HCT116 (cell line): ENCODE data around the gene FAM53B. TPM values are rescaled to one million over a fixed set of nuclear protein-coding genes. Genes with fewer than 3 reads are reported as not detected.

ENCODE experiments used
- ATAC-seq: fragments of 200-7000 bp; cut with Tn5 transposase; 2 replicates; pipeline ENCODE4 v1.9.1; 2020; ENCODE audit warnings: mild to moderate bottlenecking, moderate library complexity
- BruUV-seq: library from RNA; stranded (reverse); fragments of 400-500 nt; replicated peaks from 2 replicates; lab custom pipeline; 2021; lab: Mats Ljungman, UMichigan
- CTCF ChIA-PET: fragments of 300-600 bp; sonication (Branson Sonifier 250); formaldehyde crosslinking; loops from one replicate; lab custom pipeline; 2021; ENCODE audit warnings: antibody characterized with exemption; lab: Charles Lee
- POLR2A ChIA-PET: fragments of 300-600, 350-600 bp; sonication (Branson Sonifier 250); formaldehyde crosslinking; loops from one replicate; lab custom pipeline; 2021; ENCODE audit warnings: antibody characterized with exemption; lab: Charles Lee
- RAD21 ChIA-PET, 2 experiments: fragments of 300-600 bp; sonication (Branson Sonifier 250); formaldehyde crosslinking; loops; one replicate each; lab custom pipeline; 2023; ENCODE audit warnings: low total read pairs in 2 of 2; ENCODE audit not compliant: uncharacterized antibody in 2 of 2, unreplicated experiment in 2 of 2, low non-redundant PET in 1 of 2; lab: Charles Lee
- DNase-seq: peaks from one replicate; pipeline ENCODE4 v3.0.0-alpha.2; 2010; ENCODE audit warnings: low read depth, low spot score
- H2AFZ ChIP-seq: fragments of 200-600 bp; shearing (Covaris generic), sonication (generic); 2 replicates; pipeline ENCODE4 v1.6.1; 2017; ENCODE audit warnings: low read depth, mixed run types, mixed read lengths, antibody characterized with exemption, low read length; ENCODE audit not compliant: poor library complexity, severe bottlenecking
- H3K27ac ChIP-seq: 2 replicates; pipeline ENCODE4 v1.5.1; 2012; ENCODE audit warnings: low read depth, low read length
- H3K27me3 ChIP-seq: fragments of 200-600 bp; sonication (generic); 2 replicates; pipeline ENCODE4 v1.6.1; 2016; ENCODE audit warnings: mixed run types, low read length, mixed read lengths; ENCODE audit not compliant: insufficient read depth
- H3K36me3 ChIP-seq, 2 experiments: fragments of 200-500 bp in 1 of 2; fragments of 200-600 bp in 1 of 2; sonication (Bioruptor generic) in 1 of 2; sonication (generic) in 1 of 2; 2 replicates each; pipeline versions ENCODE4 v1.5.1 to v1.6.1; 2014 to 2016; ENCODE audit warnings: low read length in 2 of 2, inconsistent platforms in 1 of 2, mixed read lengths in 1 of 2, mixed run types in 1 of 2; ENCODE audit not compliant: insufficient read depth in 2 of 2, control insufficient read depth in 1 of 2
- H3K4me1 ChIP-seq, 2 experiments: fragments of 200-600 bp in 1 of 2; sonication (generic) in 1 of 2; 2 replicates each; pipeline versions ENCODE4 v1.5.1 to v1.6.1; 2012 to 2017; ENCODE audit warnings: low read length in 2 of 2, inconsistent platforms in 1 of 2, mild to moderate bottlenecking in 1 of 2, mixed read lengths in 1 of 2, mixed run types in 1 of 2, moderate library complexity in 1 of 2; ENCODE audit not compliant: insufficient read depth in 2 of 2, control insufficient read depth in 1 of 2
- H3K4me2 ChIP-seq: fragments of 200-600 bp; sonication (generic); 2 replicates; pipeline ENCODE4 v1.6.1; 2017; ENCODE audit warnings: mixed run types, low read length, mixed read lengths
- H3K4me3 ChIP-seq, 2 experiments: fragments of 200-600 bp in 1 of 2; sonication (generic) in 1 of 2; replicated peaks in 1 of 2; 2 replicates each; pipeline ENCODE4 v1.5.1; 2011 to 2016; ENCODE audit warnings: low read length in 2 of 2, control low read depth in 1 of 2, low read depth in 1 of 2, mild to moderate bottlenecking in 1 of 2, mixed read lengths in 1 of 2, mixed run types in 1 of 2
- H3K79me2 ChIP-seq: fragments of 200-600 bp; sonication (generic); 2 replicates; pipeline ENCODE4 v1.6.1; 2017; ENCODE audit warnings: mild to moderate bottlenecking, mixed run types, low read length, moderate library complexity, mixed read lengths; ENCODE audit not compliant: insufficient read depth
- H3K9ac ChIP-seq: fragments of 200-600 bp; sonication (generic); 2 replicates; pipeline ENCODE4 v1.6.1; 2016; ENCODE audit warnings: low read length, mixed read lengths
- H3K9me2 ChIP-seq: fragments of 200-600 bp; sonication (generic), shearing (Covaris generic); 2 replicates; pipeline ENCODE4 v1.6.1; 2017; ENCODE audit warnings: mixed run types, mild to moderate bottlenecking, moderate library complexity; ENCODE audit not compliant: insufficient read depth
- H3K9me3 ChIP-seq, 2 experiments: fragments of 200-500 bp in 1 of 2; fragments of 200-600 bp in 1 of 2; sonication (Bioruptor generic) in 1 of 2; sonication (generic) in 1 of 2; 2 replicates each; pipeline ENCODE4 v1.6.1; 2014 to 2017; ENCODE audit warnings: low read length in 2 of 2, mixed read lengths in 2 of 2, inconsistent platforms in 1 of 2, low read depth in 1 of 2, mild to moderate bottlenecking in 1 of 2, mixed run types in 1 of 2, moderate library complexity in 1 of 2; ENCODE audit not compliant: control insufficient read depth in 1 of 2, insufficient read depth in 1 of 2
- H4K20me1 ChIP-seq: fragments of 200-600 bp; sonication (generic), shearing (Covaris generic); 2 replicates; pipeline ENCODE4 v1.6.1; 2017; ENCODE audit warnings: mixed run types, mild to moderate bottlenecking, moderate library complexity; ENCODE audit not compliant: insufficient read depth
- CBX3 ChIP-seq: IDR thresholded peaks from 2 replicates; pipeline ENCODE4 v1.6.1; 2012; ENCODE audit warnings: low read depth
- EGR1 ChIP-seq: IDR thresholded peaks from 2 replicates; pipeline ENCODE4 v1.6.1; 2012; ENCODE audit warnings: low read depth
- ELF1 ChIP-seq: IDR thresholded peaks from 2 replicates; pipeline ENCODE4 v1.6.1; 2012; ENCODE audit warnings: low read depth, borderline replicate concordance
- EZH2 ChIP-seq: fragments of 200-600 bp; sonication (generic); IDR thresholded peaks from 2 replicates; pipeline ENCODE4 v1.6.1; 2017; ENCODE audit warnings: antibody characterized with exemption, mixed run types
- MAX ChIP-seq: IDR thresholded peaks from 2 replicates; pipeline ENCODE4 v1.6.1; 2012
- POLR2A ChIP-seq: IDR thresholded peaks from 2 replicates; pipeline ENCODE4 v1.7.0; 2011; ENCODE audit warnings: borderline replicate concordance; ENCODE audit not compliant: insufficient read depth, insufficient read length; ENCODE audit errors: extremely low read depth
- POLR2AphosphoS5 ChIP-seq: IDR thresholded peaks from 2 replicates; pipeline ENCODE4 v1.6.1; 2011; ENCODE audit warnings: mild to moderate bottlenecking, low read depth, low read length, moderate library complexity
- RAD21 ChIP-seq: IDR thresholded peaks from 2 replicates; pipeline ENCODE4 v1.6.1; 2012; ENCODE audit warnings: low read depth, mild to moderate bottlenecking
- SIN3A ChIP-seq: IDR thresholded peaks from 2 replicates; pipeline ENCODE4 v1.6.1; 2012; ENCODE audit warnings: low read depth
- SP1 ChIP-seq: IDR thresholded peaks from 2 replicates; pipeline ENCODE4 v1.6.1; 2012; ENCODE audit warnings: low read depth
- SRF ChIP-seq: IDR thresholded peaks from 2 replicates; pipeline ENCODE4 v1.6.1; 2012; ENCODE audit warnings: low read depth
- TCF7L2 ChIP-seq: IDR thresholded peaks from 2 replicates; pipeline ENCODE4 v1.7.0; 2011; ENCODE audit warnings: borderline replicate concordance, inconsistent platforms; ENCODE audit not compliant: insufficient read depth, insufficient read length; ENCODE audit errors: extremely low read depth
- YY1 ChIP-seq: IDR thresholded peaks from 2 replicates; pipeline ENCODE4 v1.6.1; 2011; ENCODE audit warnings: low read length, low read depth, moderate library complexity, mild to moderate bottlenecking; ENCODE audit not compliant: insufficient replicate concordance; ENCODE audit errors: extremely low read depth
- ZBTB33 ChIP-seq: IDR thresholded peaks from 2 replicates; pipeline ENCODE4 v1.6.1; 2011; ENCODE audit warnings: mild to moderate bottlenecking, low read length, moderate library complexity; ENCODE audit not compliant: insufficient replicate concordance; ENCODE audit errors: extremely low read depth
- ZFX ChIP-seq: fragments of 450-650 bp; IDR thresholded peaks from 2 replicates; pipeline ENCODE4 v1.6.1; 2017
- intact Hi-C: fragments of 100-400 bp; cut with micrococcal nuclease; formaldehyde crosslinking; loops from 2 replicates; pipeline ENCODE4 v1.10.0; 2022
- total RNA-seq: library from RNA; stranded (reverse); gene quantifications from one replicate; pipeline ENCODE4 v1.2.1, GENCODE V29; 2021; ENCODE audit not compliant: unreplicated experiment
- TF ChIP-seq, protein P1 (sequence below), 3 experiments: fragments of 200-600 bp in 1 of 3; sonication (generic) in 1 of 3; IDR thresholded peaks in 2 of 3; conservative IDR thresholded peaks in 1 of 3; 2 replicates each; pipeline ENCODE4 v1.5.1; 2012 to 2017; ENCODE audit warnings: low read depth in 2 of 3, low read length in 2 of 3, antibody characterized with exemption in 1 of 3, borderline replicate concordance in 1 of 3, control low read depth in 1 of 3, mild to moderate bottlenecking in 1 of 3, mixed read lengths in 1 of 3, mixed run types in 1 of 3, moderate library complexity in 1 of 3; ENCODE audit not compliant: insufficient read depth in 1 of 3
- TF ChIP-seq, protein P2 (sequence below): IDR thresholded peaks from 2 replicates; pipeline ENCODE4 v1.6.1; 2012

FAM53B gene
- total RNA-seq, 1 experiment from 2014 or later: 19.6 TPM

DNA sequence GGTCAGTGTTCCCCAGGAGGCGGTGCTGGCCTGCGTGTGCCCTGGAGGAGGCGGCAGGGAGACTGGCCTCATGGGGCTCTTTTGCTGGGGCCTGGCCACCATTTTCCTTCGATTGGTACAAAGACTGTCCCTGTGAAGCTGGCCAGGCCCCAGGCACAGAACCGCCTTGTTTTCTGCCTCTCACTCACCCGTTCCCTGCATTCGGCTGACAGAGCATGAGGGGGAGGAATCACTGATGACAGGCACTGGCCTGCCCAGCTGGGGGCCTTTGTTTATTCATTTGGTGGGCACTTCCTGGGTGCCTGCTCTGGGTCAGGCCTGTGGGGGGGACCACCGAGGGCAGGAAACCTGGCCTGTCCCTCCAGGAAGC, 139.2 kb downstream of the FAM53B start (continued):
- TF ChIP-seq, protein P1, sequence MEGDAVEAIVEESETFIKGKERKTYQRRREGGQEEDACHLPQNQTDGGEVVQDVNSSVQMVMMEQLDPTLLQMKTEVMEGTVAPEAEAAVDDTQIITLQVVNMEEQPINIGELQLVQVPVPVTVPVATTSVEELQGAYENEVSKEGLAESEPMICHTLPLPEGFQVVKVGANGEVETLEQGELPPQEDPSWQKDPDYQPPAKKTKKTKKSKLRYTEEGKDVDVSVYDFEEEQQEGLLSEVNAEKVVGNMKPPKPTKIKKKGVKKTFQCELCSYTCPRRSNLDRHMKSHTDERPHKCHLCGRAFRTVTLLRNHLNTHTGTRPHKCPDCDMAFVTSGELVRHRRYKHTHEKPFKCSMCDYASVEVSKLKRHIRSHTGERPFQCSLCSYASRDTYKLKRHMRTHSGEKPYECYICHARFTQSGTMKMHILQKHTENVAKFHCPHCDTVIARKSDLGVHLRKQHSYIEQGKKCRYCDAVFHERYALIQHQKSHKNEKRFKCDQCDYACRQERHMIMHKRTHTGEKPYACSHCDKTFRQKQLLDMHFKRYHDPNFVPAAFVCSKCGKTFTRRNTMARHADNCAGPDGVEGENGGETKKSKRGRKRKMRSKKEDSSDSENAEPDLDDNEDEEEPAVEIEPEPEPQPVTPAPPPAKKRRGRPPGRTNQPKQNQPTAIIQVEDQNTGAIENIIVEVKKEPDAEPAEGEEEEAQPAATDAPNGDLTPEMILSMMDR (IDR thresholded peaks at IDR 0.05 in 2 of 3, conservative IDR thresholded peaks at IDR 0.05 in 1 of 3; ENCODE audit: borderline replicate concordance in 1 of 3, insufficient read depth in 1 of 3, low read depth in 2 of 3, low read length in 2 of 3): no peak
- TF ChIP-seq, protein P2, sequence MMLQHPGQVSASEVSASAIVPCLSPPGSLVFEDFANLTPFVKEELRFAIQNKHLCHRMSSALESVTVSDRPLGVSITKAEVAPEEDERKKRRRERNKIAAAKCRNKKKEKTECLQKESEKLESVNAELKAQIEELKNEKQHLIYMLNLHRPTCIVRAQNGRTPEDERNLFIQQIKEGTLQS: no peak
- TF ChIP-seq EZH2 (no peak), SRF (no peak), EGR1 (no peak), TCF7L2 (no peak)

DNA sequence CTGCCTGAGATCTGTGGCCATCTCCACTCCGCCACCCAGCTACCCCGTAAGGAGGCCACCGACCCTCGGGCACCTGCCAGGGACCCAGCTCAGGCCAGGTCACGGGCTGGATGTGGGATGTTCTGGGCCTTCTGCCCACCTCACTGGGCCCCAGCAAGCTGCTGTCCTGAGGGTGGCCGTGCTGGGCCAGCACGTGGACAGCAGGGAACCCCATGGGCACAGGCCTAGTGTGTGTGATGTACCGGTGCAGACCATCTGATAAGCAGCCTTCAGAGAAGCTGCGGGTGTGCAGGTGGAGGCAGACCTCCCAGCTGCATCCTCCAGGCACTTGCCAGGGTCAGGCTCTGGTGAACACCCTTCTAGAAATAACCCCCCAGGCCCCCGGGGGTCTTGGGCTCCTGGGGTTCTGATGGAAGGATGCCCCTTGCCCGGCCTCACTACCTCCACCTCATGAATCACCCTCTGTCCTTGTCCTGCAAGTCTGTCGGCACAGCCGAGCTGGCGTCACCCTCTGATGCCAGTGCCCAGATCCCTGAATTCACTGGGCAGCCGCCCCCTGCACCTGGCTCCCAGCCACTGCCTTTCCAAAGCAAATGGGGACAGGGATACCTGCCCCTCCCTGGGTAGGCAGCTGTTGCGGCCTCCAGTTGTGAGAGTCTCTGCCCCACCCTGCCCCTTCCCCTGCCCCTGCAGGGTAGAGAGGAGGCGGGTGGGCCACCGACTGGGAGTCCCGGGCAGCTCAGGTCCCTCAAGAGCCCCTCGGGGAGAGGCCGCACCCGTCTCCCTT, 139.8 kb downstream of the FAM53B start:
- POLR2A ChIA-PET: no interaction called here
- Histone ChIP-seq H3K4me3 (no peak overlapping the region), H2AFZ (no peak overlapping the region), H3K4me2 (no peak overlapping the region), H4K20me1 (no peaks in the 10 kb centered on the region), H3K9me3 (no peaks in the 10 kb centered on the region), H3K79me2 (no peaks in the 10 kb centered on the region), H3K27ac (no peak overlapping the region), H3K9me2 (no peaks in the 10 kb centered on the region), H3K36me3 (no peaks in the 10 kb centered on the region), H3K9ac (no peak overlapping the region), H3K27me3 (no peaks in the 10 kb centered on the region), H3K4me1 (no peaks in the 10 kb centered on the region)
- RAD21 ChIA-PET: no interaction called here
- no TSS peak for BruUV-seq
- intact Hi-C loops: no loop called here
- ATAC-seq: no peak
- CTCF ChIA-PET: no interaction called here
- no peak for DNase-seq
- TF ChIP-seq MAX: no peak
- no peak for TF ChIP-seq ZBTB33
- TF ChIP-seq ELF1: no peak
- TF ChIP-seq ZFX: no peak
- TF ChIP-seq SRF: no peak
- TF ChIP-seq, protein P1 (IDR thresholded peaks at IDR 0.05 in 2 of 3, conservative IDR thresholded peaks at IDR 0.05 in 1 of 3; ENCODE audit: borderline replicate concordance in 1 of 3, insufficient read depth in 1 of 3, low read depth in 2 of 3, low read length in 2 of 3): no peak
- TF ChIP-seq, protein P2: no peak
- no peak for TF ChIP-seq YY1
- TF ChIP-seq EGR1: no peak
- TF ChIP-seq SP1: no peak
- TF ChIP-seq CBX3: no peak
- TF ChIP-seq EZH2: no peak
- no peak for TF ChIP-seq POLR2A
- TF ChIP-seq RAD21: no peak
- no peak for TF ChIP-seq SIN3A
- no peak for TF ChIP-seq POLR2AphosphoS5
